Measurements from ENCODE around the gene CDK4.

GRCh38 chr12:57766464-57767304 lies 14.6 kb upstream of the CDK4 start, which contains the start of gene CYP27B1:
- TF ChIP-seq HDGF (IDR thresholded peaks at IDR 0.05; ENCODE audit: borderline replicate concordance): no peak
- TF ChIP-seq FOXM1 (IDR thresholded peaks at IDR 0.05; ENCODE audit: borderline replicate concordance): no peak
- TF ChIP-seq BHLHE40 (IDR thresholded peaks at IDR 0.05; ENCODE audit: borderline replicate concordance): no peak
- TF ChIP-seq CTBP1 (IDR thresholded peaks at IDR 0.05; ENCODE audit: borderline replicate concordance): no peak
- no peak for TF ChIP-seq L3MBTL2 (conservative IDR thresholded peaks at IDR 0.05)
- no peak for TF ChIP-seq FOXK2 (IDR thresholded peaks at IDR 0.05)
- no peak for TF ChIP-seq NFRKB (IDR thresholded peaks at IDR 0.05)
- TF ChIP-seq SUZ12 (IDR thresholded peaks at IDR 0.05): no peak
- no peak for TF ChIP-seq ARNT (IDR thresholded peaks at IDR 0.05)
- TF ChIP-seq PKNOX1 (IDR thresholded peaks at IDR 0.05): no peak
- no peak for TF ChIP-seq TARDBP (IDR thresholded peaks at IDR 0.05)
- no peak for TF ChIP-seq SP1 (IDR thresholded peaks at IDR 0.05)

All from HEK293T (cell line).